ENCODE results near the gene TTLL10. TPM values are rescaled to one million over a fixed set of nuclear protein-coding genes. Genes with fewer than 3 reads are reported as not detected.

TTLL10 gene
- total RNA-seq, 1 donor from 2014 or later = 1.0 TPM

Other genes with a start within 250 kb of the TTLL10 start
- gene SAMD11, start 250.0 kb upstream of the TTLL10 start, total RNA-seq = 0.52 TPM
- gene NOC2L, start 214.6 kb upstream of the TTLL10 start, total RNA-seq = 68.1 TPM
- 5.8 TPM for gene KLHL17, start 213.3 kb upstream of the TTLL10 start, total RNA-seq
- gene PLEKHN1, start 207.4 kb upstream of the TTLL10 start, total RNA-seq = 26.4 TPM
- gene PERM1, start 191.8 kb upstream of the TTLL10 start, total RNA-seq = not detected
- gene HES4, start 173.8 kb upstream of the TTLL10 start, total RNA-seq = 15.7 TPM
- gene ISG15, start 160.4 kb upstream of the TTLL10 start, total RNA-seq = 12.1 TPM
- 41.0 TPM for gene AGRN, start 153.8 kb upstream of the TTLL10 start, total RNA-seq
- 22.3 TPM for gene RNF223, start 99.6 kb upstream of the TTLL10 start, total RNA-seq
- 9.4 TPM for gene C1orf159, start 57.8 kb upstream of the TTLL10 start, total RNA-seq
- gene TNFRSF18, start 32.7 kb downstream of the TTLL10 start, total RNA-seq = 16.3 TPM
- 0.36 TPM for gene TNFRSF4, start 40.3 kb downstream of the TTLL10 start, total RNA-seq
- gene SDF4, start 58.1 kb downstream of the TTLL10 start, total RNA-seq = 69.9 TPM
- 8.4 TPM for gene B3GALT6, start 58.4 kb downstream of the TTLL10 start, total RNA-seq
- 3.9 TPM for gene C1QTNF12, start 72.8 kb downstream of the TTLL10 start, total RNA-seq
- 45.0 TPM for gene UBE2J2, start 100.0 kb downstream of the TTLL10 start, total RNA-seq
- 2.8 TPM for gene SCNN1D, start 106.6 kb downstream of the TTLL10 start, total RNA-seq
- 35.3 TPM for gene ACAP3, start 134.1 kb downstream of the TTLL10 start, total RNA-seq
- 23.0 TPM for gene PUSL1, start 134.7 kb downstream of the TTLL10 start, total RNA-seq
- 54.0 TPM for gene INTS11, start 150.8 kb downstream of the TTLL10 start, total RNA-seq
- gene CPTP, start 150.9 kb downstream of the TTLL10 start, total RNA-seq = 25.1 TPM
- 0.56 TPM for gene TAS1R3, start 157.4 kb downstream of the TTLL10 start, total RNA-seq
- 48.5 TPM for gene DVL1, start 175.5 kb downstream of the TTLL10 start, total RNA-seq
- 2.0 TPM for gene MXRA8, start 184.7 kb downstream of the TTLL10 start, total RNA-seq
- gene AURKAIP1, start 201.3 kb downstream of the TTLL10 start, total RNA-seq = 117 TPM
- gene CCNL2, start 225.5 kb downstream of the TTLL10 start, total RNA-seq = 58.3 TPM
- 89.2 TPM for gene MRPL20, start 233.4 kb downstream of the TTLL10 start, total RNA-seq
- gene ANKRD65, start 247.4 kb downstream of the TTLL10 start, total RNA-seq = 11.9 TPM